ENCODE measurements around the gene COX11. TPM values are rescaled to one million over a fixed set of nuclear protein-coding genes. Genes with fewer than 3 reads are reported as not detected.

COX11 gene
- polyA plus RNA-seq, 1 of the 3 experiments (the other 2 are of a cell fraction) = 85.8 TPM

- Histone ChIP-seq H4K20me1 (ENCODE audit: insufficient read depth) (no peaks in the 10 kb centered on the region), H3K4me1 (ENCODE audit: control insufficient read depth in 1 of 2, insufficient read depth in 2 of 2, low read depth in 1 of 2, low read length in 1 of 2) (no peaks in the 10 kb centered on the region), H3K4me3 (ENCODE audit: low read depth in 2 of 2, low read length in 1 of 2) (no peak overlapping the region), H2AFZ (ENCODE audit: low read depth) (no peak overlapping the region), H3K27ac (ENCODE audit: low read depth in 2 of 2, low read length in 1 of 2) (no peak overlapping the region; a peak in 1 of 4 replicates), H3K9me2 (no peaks in the 10 kb centered on the region), H3K4me2 (no peak overlapping the region), H3K9me3 (no peaks in the 10 kb centered on the region), H3K9ac (no peak overlapping the region), H3K27me3 (ENCODE audit: insufficient read depth) (no peaks in the 10 kb centered on the region), H3K36me3 (replicated peaks in 1 of 2; ENCODE audit: control insufficient read depth in 1 of 2, insufficient read depth in 2 of 2, low read length in 1 of 2) (peaks cover 43 to 73% of the 10 kb centered on the region in 2 experiments), H3F3A (replicated peaks; ENCODE audit: insufficient read depth) (peaks cover 13% of the 10 kb centered on the region), H3K79me2 (ENCODE audit: insufficient read depth) (no peaks in the 10 kb centered on the region)
- WGBS (ENCODE audit: low lambda C conversion rate) = 92% methylated on average over 3 of the region's 3 CpGs
- TF ChIP-seq PBX3 (IDR thresholded peaks at IDR 0.05) (no peak), CTCF (IDR thresholded peaks at IDR 0.05) (no peak), TCF12 (IDR thresholded peaks at IDR 0.05) (no peak), CHD2 (IDR thresholded peaks at IDR 0.05; ENCODE audit: low read length, partially characterized antibody) (no peak), GABPA (IDR thresholded peaks at IDR 0.05; ENCODE audit: low read depth) (no peak), FOXM1 (IDR thresholded peaks at IDR 0.05; ENCODE audit: low read depth) (no peak), MXI1 (IDR thresholded peaks at IDR 0.05; ENCODE audit: low read depth, low read length) (no peak)
- ChIA-PET POLR2A (no interaction called here), CTCF (no interaction called here)
- no peak for DNase-seq
Observed at GRCh38 chr17:54956791-54957190, 11.7 kb downstream of the COX11 start.

GRCh38 chr17:54951286-54951685 lies 17.2 kb downstream of the COX11 start:
- Histone ChIP-seq H3K9me2 (no peaks in the 10 kb centered on the region), H4K20me1 (ENCODE audit: insufficient read depth) (no peaks in the 10 kb centered on the region), H3K4me3 (ENCODE audit: low read depth in 2 of 2, low read length in 1 of 2) (no peak overlapping the region), H3K4me2 (no peak overlapping the region), H3K79me2 (ENCODE audit: insufficient read depth) (no peaks in the 10 kb centered on the region), H3K9me3 (no peaks in the 10 kb centered on the region; the same call in 1 of the 2 replicates), H3K27ac (ENCODE audit: low read depth in 2 of 2, low read length in 1 of 2) (no peak overlapping the region), H3K4me1 (ENCODE audit: control insufficient read depth in 1 of 2, insufficient read depth in 2 of 2, low read depth in 1 of 2, low read length in 1 of 2) (no peaks in the 10 kb centered on the region), H3K9ac (no peak overlapping the region), H3K27me3 (ENCODE audit: insufficient read depth) (no peaks in the 10 kb centered on the region), H3K36me3 (replicated peaks in 1 of 2; ENCODE audit: control insufficient read depth in 1 of 2, insufficient read depth in 2 of 2, low read length in 1 of 2) (peaks cover 52 to 80% of the 10 kb centered on the region in 2 experiments), H2AFZ (ENCODE audit: low read depth) (no peak overlapping the region), H3F3A (replicated peaks; ENCODE audit: insufficient read depth) (peaks cover 5% of the 10 kb centered on the region)
- no peak for DNase-seq
- 74% methylated on average over 4 of the region's 4 CpGs for WGBS (ENCODE audit: low lambda C conversion rate)
- ChIA-PET POLR2A (no interaction called here), CTCF (interaction anchor here (0.7 to 1.8 kb wide), 3 partner anchors 12 to 39 kb away, joined by 3 to 4 read pairs (median 3); no protein-coding TSS in a partner anchor)
- TF ChIP-seq TCF12 (IDR thresholded peaks at IDR 0.05) = no peak
- no peak for TF ChIP-seq USF1 (IDR thresholded peaks at IDR 0.05; ENCODE audit: borderline replicate concordance, low read depth)
- no peak for TF ChIP-seq SIN3A (IDR thresholded peaks at IDR 0.05; ENCODE audit: borderline replicate concordance, low read depth, low read length)
- no peak for TF ChIP-seq IRF3 (IDR thresholded peaks at IDR 0.05; ENCODE audit: low read depth, low read length)
- TF ChIP-seq TEAD4 (IDR thresholded peaks at IDR 0.05; ENCODE audit: borderline replicate concordance, insufficient read depth) = no peak
- no peak for TF ChIP-seq ZBTB33 (IDR thresholded peaks at IDR 0.05; ENCODE audit: borderline replicate concordance, low read depth)
- TF ChIP-seq USF2 (IDR thresholded peaks at IDR 0.05; ENCODE audit: borderline replicate concordance, low read depth, low read length) = no peak
- TF ChIP-seq PBX3 (IDR thresholded peaks at IDR 0.05) = no peak
- no peak for TF ChIP-seq NRF1 (IDR thresholded peaks at IDR 0.05; ENCODE audit: low read depth, low read length)
- TF ChIP-seq CTCF (IDR thresholded peaks at IDR 0.05) = no peak
- no peak for TF ChIP-seq RFX5 (IDR thresholded peaks at IDR 0.05; ENCODE audit: low read length)

Data from SK-N-SH (cell line).